Measurements from ENCODE around the gene TNIP2.
"Not testable (repeated sequence)": the region's sequence is repeated elsewhere in the genome, so short reads cannot be mapped to it uniquely, and the experiment has no call there.

- TF ChIP-seq CTCF, POLR2A (IDR thresholded peaks at IDR 0.05): not testable (repeated sequence)
These were observed 6.6 kb upstream of the TNIP2 start for GRCh38 chr4:2762486-2763370.

Data from lower leg skin (tissue), 3 donors.